NOMO-1 treated with DMSO at 0.1 percent for 48 hours (cell line): ENCODE measurements around the gene RIOK3.
"Not testable (repeated sequence)": the region's sequence is repeated elsewhere in the genome, so short reads cannot be mapped to it uniquely, and the experiment has no call there.

Experiments
- DNase-seq: peaks from one replicate; lab custom pipeline; 2025; ENCODE audit not compliant: unreplicated experiment; lab: John Stamatoyannopoulos, UW

Gene RIOK3

GRCh38 chr18:23494992-23495391, 41.9 kb downstream of the RIOK3 start:
- DNase-seq: no peak

GRCh38 chr18:23495723-23496440, 42.8 kb downstream of the RIOK3 start:
- no peak for DNase-seq

GRCh38 chr18:23498117-23498516, 45.0 kb downstream of the RIOK3 start:
- DNase-seq: peak; percentile 67

GRCh38 chr18:23498877-23499276, 45.8 kb downstream of the RIOK3 start:
- peak; percentile 86 for DNase-seq

- DNase-seq: peak; percentile 48
Measured at GRCh38 chr18:23499291-23499781, 46.2 kb downstream of the RIOK3 start.

GRCh38 chr18:23501626-23502025, 48.5 kb downstream of the RIOK3 start:
- DNase-seq: no peak

- DNase-seq: no peak
Measured at GRCh38 chr18:23502516-23503037, 49.5 kb downstream of the RIOK3 start.

- peak; percentile 76 for DNase-seq
Measured at GRCh38 chr18:23503038-23503962, 50.2 kb downstream of the RIOK3 start, which contains the start of gene RMC1. Gene RMC1, plus strand, starts transcription at chr18:23503511. Its CDS starts 108 bp downstream, at chr18:23503619.

GRCh38 chr18:23503963-23504344, 50.9 kb downstream of the RIOK3 start:
- no peak for DNase-seq

- DNase-seq: no peak
Measured at GRCh38 chr18:23504720-23505119, 51.6 kb downstream of the RIOK3 start.

GRCh38 chr18:23506393-23506792, 53.3 kb downstream of the RIOK3 start:
- no peak for DNase-seq

GRCh38 chr18:23510923-23511322, 57.8 kb downstream of the RIOK3 start:
- DNase-seq: not testable (repeated sequence)

- DNase-seq: not testable (repeated sequence)
Measured at GRCh38 chr18:23512216-23512615, 59.1 kb downstream of the RIOK3 start.

- DNase-seq: no peak
Measured at GRCh38 chr18:23512641-23513040, 59.6 kb downstream of the RIOK3 start.

GRCh38 chr18:23515911-23516546, 62.9 kb downstream of the RIOK3 start:
- peak; percentile 64 for DNase-seq

- DNase-seq: no peak
Measured at GRCh38 chr18:23519734-23520133, 66.6 kb downstream of the RIOK3 start.

GRCh38 chr18:23521271-23521670, 68.2 kb downstream of the RIOK3 start:
- no peak for DNase-seq

GRCh38 chr18:23521907-23522306, 68.8 kb downstream of the RIOK3 start:
- DNase-seq: no peak

GRCh38 chr18:23523429-23524212, 70.5 kb downstream of the RIOK3 start:
- peak; percentile 82 for DNase-seq

GRCh38 chr18:23524213-23524707, 71.2 kb downstream of the RIOK3 start:
- DNase-seq: no peak
